HCT116 (cell line): ENCODE data around the gene SCRN2. TPM values are rescaled to one million over a fixed set of nuclear protein-coding genes. Genes with fewer than 3 reads are reported as not detected.
A peak's percentile ranks its signal among the peaks of the same experiment; 100 is the strongest.

Experiments used
- ATAC-seq: fragments of 200-7000 bp; cut with Tn5 transposase; 2 replicates; pipeline ENCODE4 v1.9.1; 2020; ENCODE audit warnings: mild to moderate bottlenecking, moderate library complexity
- BruUV-seq: library from RNA; stranded (reverse); fragments of 400-500 nt; replicated peaks from 2 replicates; lab custom pipeline; 2021; lab: Mats Ljungman, UMichigan
- CTCF ChIA-PET: fragments of 300-600 bp; sonication (Branson Sonifier 250); formaldehyde crosslinking; loops from one replicate; lab custom pipeline; 2021; ENCODE audit warnings: antibody characterized with exemption; lab: Charles Lee
- POLR2A ChIA-PET: fragments of 300-600, 350-600 bp; sonication (Branson Sonifier 250); formaldehyde crosslinking; loops from one replicate; lab custom pipeline; 2021; ENCODE audit warnings: antibody characterized with exemption; lab: Charles Lee
- RAD21 ChIA-PET, 2 experiments: fragments of 300-600 bp; sonication (Branson Sonifier 250); formaldehyde crosslinking; loops; one replicate each; lab custom pipeline; 2023; ENCODE audit warnings: low total read pairs in 2 of 2; ENCODE audit not compliant: uncharacterized antibody in 2 of 2, unreplicated experiment in 2 of 2, low non-redundant PET in 1 of 2; lab: Charles Lee
- DNase-seq: peaks from one replicate; pipeline ENCODE4 v3.0.0-alpha.2; 2010; ENCODE audit warnings: low read depth, low spot score
- H2AFZ ChIP-seq: fragments of 200-600 bp; shearing (Covaris generic), sonication (generic); 2 replicates; pipeline ENCODE4 v1.6.1; 2017; ENCODE audit warnings: low read depth, mixed run types, mixed read lengths, antibody characterized with exemption, low read length; ENCODE audit not compliant: poor library complexity, severe bottlenecking
- H3K27ac ChIP-seq: 2 replicates; pipeline ENCODE4 v1.5.1; 2012; ENCODE audit warnings: low read depth, low read length
- H3K27me3 ChIP-seq: fragments of 200-600 bp; sonication (generic); 2 replicates; pipeline ENCODE4 v1.6.1; 2016; ENCODE audit warnings: mixed run types, low read length, mixed read lengths; ENCODE audit not compliant: insufficient read depth
- H3K36me3 ChIP-seq, 2 experiments: fragments of 200-500 bp in 1 of 2; fragments of 200-600 bp in 1 of 2; sonication (Bioruptor generic) in 1 of 2; sonication (generic) in 1 of 2; 2 replicates each; pipeline versions ENCODE4 v1.5.1 to v1.6.1; 2014 to 2016; ENCODE audit warnings: low read length in 2 of 2, inconsistent platforms in 1 of 2, mixed read lengths in 1 of 2, mixed run types in 1 of 2; ENCODE audit not compliant: insufficient read depth in 2 of 2, control insufficient read depth in 1 of 2
- H3K4me1 ChIP-seq, 2 experiments: fragments of 200-600 bp in 1 of 2; sonication (generic) in 1 of 2; 2 replicates each; pipeline versions ENCODE4 v1.5.1 to v1.6.1; 2012 to 2017; ENCODE audit warnings: low read length in 2 of 2, inconsistent platforms in 1 of 2, mild to moderate bottlenecking in 1 of 2, mixed read lengths in 1 of 2, mixed run types in 1 of 2, moderate library complexity in 1 of 2; ENCODE audit not compliant: insufficient read depth in 2 of 2, control insufficient read depth in 1 of 2
- H3K4me2 ChIP-seq: fragments of 200-600 bp; sonication (generic); 2 replicates; pipeline ENCODE4 v1.6.1; 2017; ENCODE audit warnings: mixed run types, low read length, mixed read lengths
- H3K4me3 ChIP-seq, 2 experiments: fragments of 200-600 bp in 1 of 2; sonication (generic) in 1 of 2; replicated peaks in 1 of 2; 2 replicates each; pipeline ENCODE4 v1.5.1; 2011 to 2016; ENCODE audit warnings: low read length in 2 of 2, control low read depth in 1 of 2, low read depth in 1 of 2, mild to moderate bottlenecking in 1 of 2, mixed read lengths in 1 of 2, mixed run types in 1 of 2
- H3K79me2 ChIP-seq: fragments of 200-600 bp; sonication (generic); 2 replicates; pipeline ENCODE4 v1.6.1; 2017; ENCODE audit warnings: mild to moderate bottlenecking, mixed run types, low read length, moderate library complexity, mixed read lengths; ENCODE audit not compliant: insufficient read depth
- H3K9ac ChIP-seq: fragments of 200-600 bp; sonication (generic); 2 replicates; pipeline ENCODE4 v1.6.1; 2016; ENCODE audit warnings: low read length, mixed read lengths
- H3K9me2 ChIP-seq: fragments of 200-600 bp; sonication (generic), shearing (Covaris generic); 2 replicates; pipeline ENCODE4 v1.6.1; 2017; ENCODE audit warnings: mixed run types, mild to moderate bottlenecking, moderate library complexity; ENCODE audit not compliant: insufficient read depth
- H3K9me3 ChIP-seq, 2 experiments: fragments of 200-500 bp in 1 of 2; fragments of 200-600 bp in 1 of 2; sonication (Bioruptor generic) in 1 of 2; sonication (generic) in 1 of 2; 2 replicates each; pipeline ENCODE4 v1.6.1; 2014 to 2017; ENCODE audit warnings: low read length in 2 of 2, mixed read lengths in 2 of 2, inconsistent platforms in 1 of 2, low read depth in 1 of 2, mild to moderate bottlenecking in 1 of 2, mixed run types in 1 of 2, moderate library complexity in 1 of 2; ENCODE audit not compliant: control insufficient read depth in 1 of 2, insufficient read depth in 1 of 2
- H4K20me1 ChIP-seq: fragments of 200-600 bp; sonication (generic), shearing (Covaris generic); 2 replicates; pipeline ENCODE4 v1.6.1; 2017; ENCODE audit warnings: mixed run types, mild to moderate bottlenecking, moderate library complexity; ENCODE audit not compliant: insufficient read depth
- ELF1 ChIP-seq: IDR thresholded peaks from 2 replicates; pipeline ENCODE4 v1.6.1; 2012; ENCODE audit warnings: low read depth, borderline replicate concordance
- MAX ChIP-seq: IDR thresholded peaks from 2 replicates; pipeline ENCODE4 v1.6.1; 2012
- RAD21 ChIP-seq: IDR thresholded peaks from 2 replicates; pipeline ENCODE4 v1.6.1; 2012; ENCODE audit warnings: low read depth, mild to moderate bottlenecking
- SP1 ChIP-seq: IDR thresholded peaks from 2 replicates; pipeline ENCODE4 v1.6.1; 2012; ENCODE audit warnings: low read depth
- TCF7L2 ChIP-seq: IDR thresholded peaks from 2 replicates; pipeline ENCODE4 v1.7.0; 2011; ENCODE audit warnings: borderline replicate concordance, inconsistent platforms; ENCODE audit not compliant: insufficient read depth, insufficient read length; ENCODE audit errors: extremely low read depth
- intact Hi-C: fragments of 100-400 bp; cut with micrococcal nuclease; formaldehyde crosslinking; loops from 2 replicates; pipeline ENCODE4 v1.10.0; 2022
- total RNA-seq: library from RNA; stranded (reverse); gene quantifications from one replicate; pipeline ENCODE4 v1.2.1, GENCODE V29; 2021; ENCODE audit not compliant: unreplicated experiment
- TF ChIP-seq, protein P1 (sequence below), 3 experiments: fragments of 200-600 bp in 1 of 3; sonication (generic) in 1 of 3; IDR thresholded peaks in 2 of 3; conservative IDR thresholded peaks in 1 of 3; 2 replicates each; pipeline ENCODE4 v1.5.1; 2012 to 2017; ENCODE audit warnings: low read depth in 2 of 3, low read length in 2 of 3, antibody characterized with exemption in 1 of 3, borderline replicate concordance in 1 of 3, control low read depth in 1 of 3, mild to moderate bottlenecking in 1 of 3, mixed read lengths in 1 of 3, mixed run types in 1 of 3, moderate library complexity in 1 of 3; ENCODE audit not compliant: insufficient read depth in 1 of 3

The SCRN2 gene
- total RNA-seq, 1 experiment from 2014 or later: 53.2 TPM

DNA sequence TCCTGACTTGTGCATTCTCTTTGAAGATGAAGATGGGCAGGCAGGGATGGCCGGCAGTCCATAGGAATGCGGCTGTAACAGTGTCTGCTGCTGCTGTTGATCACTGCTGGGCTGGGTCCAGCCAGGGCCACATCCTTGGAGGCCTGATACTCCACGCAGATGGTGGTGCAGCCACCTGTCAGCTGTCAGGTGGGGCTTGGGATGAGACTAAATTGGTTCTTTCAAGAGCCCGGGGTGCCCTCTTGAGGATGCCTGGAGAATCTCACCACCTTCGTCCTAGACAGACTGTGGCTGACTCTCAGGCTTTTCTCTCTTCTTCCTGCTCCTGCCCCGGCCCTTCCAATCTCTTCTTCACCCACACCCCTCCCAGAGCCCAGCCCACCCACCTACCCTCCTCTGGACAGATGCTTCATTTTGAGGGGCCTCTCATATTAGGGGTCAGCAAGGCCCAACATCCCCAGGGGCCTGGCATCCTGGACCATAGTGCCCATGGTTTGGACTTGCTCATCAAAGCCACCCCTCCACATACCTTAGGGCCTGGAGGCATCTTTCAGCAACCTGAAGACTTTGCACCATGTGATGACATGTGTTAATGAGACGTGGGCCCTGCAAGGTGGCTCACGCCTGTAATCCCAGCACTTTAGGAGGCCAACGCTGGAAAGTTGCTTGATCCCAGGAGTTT is 38.6 kb downstream of the SCRN2 start:
- Histone ChIP-seq H3K9ac (no peak overlapping the region), H3K4me2 (no peak overlapping the region), H4K20me1 (no peaks in the 10 kb centered on the region), H2AFZ (no peak overlapping the region), H3K9me3 (no peaks in the 10 kb centered on the region), H3K9me2 (no peaks in the 10 kb centered on the region), H3K27me3 (peaks cover 11% of the 10 kb centered on the region; the same call in 1 of the 2 replicates)
- peak; percentile 99 for ATAC-seq
- RAD21 ChIA-PET: no interaction called here
- no TSS peak for BruUV-seq
- TF ChIP-seq RAD21 (peak; percentile 94), MAX (no peak), ELF1 (no peak), TCF7L2 (peak; percentile 17), SP1 (no peak)
- TF ChIP-seq, protein P1, sequence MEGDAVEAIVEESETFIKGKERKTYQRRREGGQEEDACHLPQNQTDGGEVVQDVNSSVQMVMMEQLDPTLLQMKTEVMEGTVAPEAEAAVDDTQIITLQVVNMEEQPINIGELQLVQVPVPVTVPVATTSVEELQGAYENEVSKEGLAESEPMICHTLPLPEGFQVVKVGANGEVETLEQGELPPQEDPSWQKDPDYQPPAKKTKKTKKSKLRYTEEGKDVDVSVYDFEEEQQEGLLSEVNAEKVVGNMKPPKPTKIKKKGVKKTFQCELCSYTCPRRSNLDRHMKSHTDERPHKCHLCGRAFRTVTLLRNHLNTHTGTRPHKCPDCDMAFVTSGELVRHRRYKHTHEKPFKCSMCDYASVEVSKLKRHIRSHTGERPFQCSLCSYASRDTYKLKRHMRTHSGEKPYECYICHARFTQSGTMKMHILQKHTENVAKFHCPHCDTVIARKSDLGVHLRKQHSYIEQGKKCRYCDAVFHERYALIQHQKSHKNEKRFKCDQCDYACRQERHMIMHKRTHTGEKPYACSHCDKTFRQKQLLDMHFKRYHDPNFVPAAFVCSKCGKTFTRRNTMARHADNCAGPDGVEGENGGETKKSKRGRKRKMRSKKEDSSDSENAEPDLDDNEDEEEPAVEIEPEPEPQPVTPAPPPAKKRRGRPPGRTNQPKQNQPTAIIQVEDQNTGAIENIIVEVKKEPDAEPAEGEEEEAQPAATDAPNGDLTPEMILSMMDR (IDR thresholded peaks at IDR 0.05 in 2 of 3, conservative IDR thresholded peaks at IDR 0.05 in 1 of 3; ENCODE audit: borderline replicate concordance in 1 of 3, insufficient read depth in 1 of 3, low read depth in 2 of 3, low read length in 2 of 3): peak; percentile 77 to 90 (median 89)
- TF ChIP-seq, all 23 proteins: peak for 3
- CTCF ChIA-PET: interaction anchor here (0.7 to 1.3 kb wide), 3 partner anchors 16 to 139 kb away, joined by 3 to 5 read pairs (median 3); no protein-coding TSS in a partner anchor
- Histone ChIP-seq H3K36me3 (no peaks in the 10 kb centered on the region), H3K4me1 (no peaks in the 10 kb centered on the region), H3K4me3 (no peak overlapping the region), H3K79me2 (no peaks in the 10 kb centered on the region), H3K27ac (no peak overlapping the region)
- intact Hi-C loops: loop anchor here (1.0 to 5.0 kb wide), 5 partner anchors 26 to 181 kb away; partner anchors contain the start of gene TBX21
- DNase-seq: peak; percentile 68
- POLR2A ChIA-PET: no interaction called here
